Motor neuron (in vitro differentiated cells): ENCODE results near the gene ARL8A. TPM values are rescaled to one million over a fixed set of nuclear protein-coding genes. Genes with fewer than 3 reads are reported as not detected.

Source experiments
- ATAC-seq, 8 experiments: fragments of 200-7000 bp; cut with Tn5 transposase; replicated peaks in 6 of 8; 2 replicates each; pipeline ENCODE4 v1.8.0; 2021; ENCODE audit warnings: mild to moderate bottlenecking in 8 of 8, moderate library complexity in 8 of 8
- H3K27ac ChIP-seq, 2 donors: fragments of 250-450 bp; sonication (Bioruptor Pico); 2 replicates each; pipeline ENCODE4 v1.9.0; 2021; ENCODE audit warnings: antibody characterized with exemption in 2 of 2, mild to moderate bottlenecking in 2 of 2, moderate library complexity in 1 of 2
- H3K4me1 ChIP-seq, 2 donors: fragments of 250-450 bp; sonication (Bioruptor Pico); replicated peaks in 1 of 2; 2 replicates each; pipeline ENCODE4 v1.6.1; 2021; ENCODE audit warnings: antibody characterized with exemption in 2 of 2, mild to moderate bottlenecking in 2 of 2, moderate library complexity in 1 of 2
- H3K4me3 ChIP-seq, 5 donors: fragments of 250-450 bp; sonication (Bioruptor Pico); 2 replicates each; pipeline ENCODE4 v1.9.0; 2021; ENCODE audit warnings: antibody characterized with exemption in 5 of 5, mild to moderate bottlenecking in 5 of 5, moderate library complexity in 4 of 5
- WGBS, 10 experiments: fragments of 450-650 bp; shearing (Covaris generic); methylation state at CpG; one replicate each; pipeline ENCODE4 v1.0.0; 2022; 5-methylcytosine and 5-hydroxymethylcytosine counted together
- in situ Hi-C, 9 experiments: fragments of 400-800 bp; cut with MboI; loops; one replicate each; pipeline ENCODE4 v1.15.0; 2021; ENCODE audit warnings: low sequenced_read_pairs in 9 of 9, low pct_unique_long_range_greater_than_20kb in 2 of 9; ENCODE audit not compliant: unreplicated experiment in 9 of 9
- total RNA-seq, 8 experiments: library from RNA; unstranded; fragments of 300-600 nt; gene quantifications; 2 replicates each; pipeline versions ENCODE4 v1.2.3 to v1.2.4, GENCODE V29; 2022

ARL8A gene
- total RNA-seq, 8 experiments from 2014 or later, result 14.9 to 92.5 (median 72.2) TPM

DNA sequence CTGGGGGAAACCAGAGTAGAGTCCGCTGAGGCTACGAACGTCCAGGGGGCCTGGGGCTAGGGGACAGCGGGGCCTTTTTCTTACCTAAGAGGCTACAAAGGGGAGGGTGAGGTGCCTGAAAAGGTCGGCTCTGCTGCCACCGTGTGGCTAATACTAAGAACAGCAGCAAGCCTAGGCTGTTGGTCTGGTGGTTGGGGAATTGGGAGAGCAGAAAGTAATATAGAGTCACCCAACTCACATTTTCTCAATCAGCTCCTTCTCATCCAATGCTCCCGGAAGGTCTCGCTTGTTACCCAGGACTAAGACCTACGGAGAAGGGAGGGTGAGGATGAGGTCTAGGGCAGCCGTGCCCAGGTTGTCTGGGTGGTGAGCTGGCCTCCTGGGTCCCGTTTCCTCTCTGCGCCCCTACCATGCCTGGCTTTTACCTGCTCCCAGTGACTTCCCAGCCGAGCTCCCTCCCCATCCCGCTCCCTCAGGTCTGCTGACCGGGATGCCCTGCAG, 9.3 kb downstream of the ARL8A start:
- H3K4me1 ChIP-seq, result peaks cover 11 to 29% of the 10 kb centered on the region in 2 donors
- ATAC-seq, result peak; percentile 31 to 93 (median 67)
- WGBS, 10 experiments, result 20 to 80% (median 34%) methylated on average over 1 to 14 of the region's 15 CpGs; no CpG with 5 or more reads in 5 of the 10 experiments
- in situ Hi-C loops, result loop anchor here in 5 of 9 experiments (10.0 to 25.0 kb wide), 3 partner anchors 130 to 598 kb away; partner anchors contain the start of genes SHISA4 (in 4 of the 5) and NAV1 (in 1 of the 5)
- H3K27ac ChIP-seq, result no peak overlapping the region
- no peak overlapping the region for H3K4me3 ChIP-seq

DNA sequence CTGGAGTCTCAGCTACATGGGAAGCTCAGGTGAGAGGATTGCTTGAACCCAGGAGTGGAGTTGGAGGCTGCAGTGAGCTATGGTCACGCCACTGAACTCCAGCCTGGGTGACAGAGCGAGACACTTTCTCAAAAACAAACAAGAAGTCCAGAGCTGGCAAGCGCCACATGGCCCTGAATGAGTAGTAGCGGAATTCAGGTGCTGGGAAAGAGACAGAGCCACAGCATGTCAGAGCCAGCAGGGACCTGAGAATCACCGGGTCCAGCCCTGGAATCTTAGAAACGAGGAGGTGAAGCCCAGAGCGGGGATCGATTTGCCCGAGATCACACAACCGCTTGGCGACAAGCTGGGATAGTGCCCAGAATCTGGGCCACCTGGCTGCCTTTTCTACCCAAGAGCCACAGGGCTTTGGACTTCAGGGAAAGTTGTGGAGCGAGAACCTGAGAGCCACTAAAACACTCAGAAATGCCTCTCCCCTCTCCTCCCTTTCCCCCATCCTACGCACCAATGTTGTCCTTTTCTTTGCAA, 9.8 kb downstream of the ARL8A start:
- ATAC-seq, result peak in 1 of 8 experiments; percentile 12
- H3K4me1 ChIP-seq, result peaks cover 16 to 35% of the 10 kb centered on the region in 2 donors
- 0 to 100% (median 91%) methylated on average over 1 to 11 of the region's 13 CpGs; no CpG with 5 or more reads in 2 of the 10 experiments for WGBS, 10 experiments
- no peak overlapping the region for H3K27ac ChIP-seq
- in situ Hi-C loops, result loop anchor here in 5 of 9 experiments (10.0 to 25.0 kb wide), 3 partner anchors 130 to 597 kb away; partner anchors contain the start of genes SHISA4 (in 4 of the 5) and NAV1 (in 1 of the 5)
- H3K4me3 ChIP-seq, result no peak overlapping the region

DNA sequence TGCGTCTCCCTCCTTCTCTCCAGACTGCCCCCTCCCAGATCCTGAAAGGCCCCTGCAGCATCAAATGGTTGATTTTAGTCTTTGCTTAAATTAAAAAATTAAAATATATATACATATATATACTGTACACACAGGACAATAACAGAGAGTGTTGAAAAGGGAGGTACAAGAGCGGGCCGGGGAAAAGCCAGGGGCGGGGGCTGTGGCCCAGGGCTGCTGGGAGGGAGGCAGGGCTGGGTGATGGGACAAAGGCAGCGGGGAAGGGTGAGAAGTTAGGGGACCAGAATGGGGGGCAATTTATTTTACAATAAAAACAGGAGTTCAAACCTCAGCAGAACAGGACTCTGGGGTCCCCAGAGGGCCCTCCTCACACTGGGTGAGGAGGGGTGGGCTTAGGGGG, 10.5 kb downstream of the ARL8A start:
- in situ Hi-C loops, result loop anchor here in 5 of 9 experiments (10.0 to 25.0 kb wide), 3 partner anchors 129 to 597 kb away; partner anchors contain the start of genes SHISA4 (in 4 of the 5) and NAV1 (in 1 of the 5)
- ATAC-seq, result no peak
- Histone ChIP-seq H3K4me3 (no peak overlapping the region), H3K4me1 (peaks cover 20 to 40% of the 10 kb centered on the region in 2 donors), H3K27ac (no peak overlapping the region)
- 100% methylated on average over 1 of the region's 5 CpGs; no CpG with 5 or more reads in 9 of the 10 experiments for WGBS, 10 experiments

DNA sequence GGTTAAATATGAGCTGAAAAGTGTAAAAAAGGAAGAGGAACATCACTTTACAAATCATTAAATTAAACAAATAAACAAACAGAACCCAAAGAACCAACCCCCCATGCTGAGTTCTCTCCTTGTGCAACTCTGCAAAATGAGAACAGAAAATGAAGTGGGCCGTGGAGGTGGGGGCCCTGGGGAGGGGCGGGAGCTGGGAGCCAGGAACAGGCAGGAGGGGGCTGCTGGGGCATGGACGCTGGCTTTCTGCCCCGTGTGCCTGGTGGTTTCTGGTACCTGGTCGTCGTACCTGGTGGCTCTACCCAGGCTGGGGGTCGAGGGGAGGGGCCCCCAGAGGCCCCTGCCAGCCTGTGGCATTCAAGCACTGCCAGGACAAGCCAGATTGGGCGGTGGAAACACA, 11.0 kb downstream of the ARL8A start:
- WGBS, 10 experiments, result 47 to 90% methylated on average over 2 to 3 of the region's 8 CpGs; no CpG with 5 or more reads in 8 of the 10 experiments
- no peak overlapping the region for H3K4me3 ChIP-seq
- no peak for ATAC-seq
- no peak overlapping the region for H3K27ac ChIP-seq
- H3K4me1 ChIP-seq, result peaks cover 20 to 40% of the 10 kb centered on the region in 2 donors
- in situ Hi-C loops, result loop anchor here in 5 of 9 experiments (10.0 to 25.0 kb wide), 3 partner anchors 129 to 596 kb away; partner anchors contain the start of genes SHISA4 (in 4 of the 5) and NAV1 (in 1 of the 5)

DNA sequence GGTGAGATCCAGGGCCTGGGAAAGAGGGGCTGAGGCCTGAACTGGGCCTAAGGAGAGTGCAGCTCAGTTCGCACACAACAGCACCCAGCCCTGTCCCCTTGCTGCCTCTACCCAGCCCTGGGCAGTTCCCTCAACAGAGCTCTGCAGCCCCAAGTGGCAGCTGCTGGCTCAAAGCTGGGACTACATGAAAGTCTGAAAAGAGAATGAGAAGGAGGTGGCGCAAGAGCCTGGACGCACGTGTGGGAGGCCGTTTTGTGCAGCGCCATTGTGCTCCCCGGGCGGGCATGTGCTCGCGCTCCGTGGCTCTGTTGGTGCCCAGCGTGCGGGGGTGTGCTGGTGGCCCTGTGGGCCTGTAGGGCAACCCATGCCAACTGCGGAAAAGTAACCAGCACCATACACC, 11.5 kb downstream of the ARL8A start:
- Histone ChIP-seq H3K4me1 (peaks cover 20 to 40% of the 10 kb centered on the region in 2 donors), H3K27ac (peak overlapping the region in 1 of 2 donors; percentile 55), H3K4me3 (no peak overlapping the region)
- peak in 6 of 8 experiments; percentile 13 to 20 (median 19) for ATAC-seq
- WGBS, 10 experiments, result 83 to 100% (median 91%) methylated on average over 1 to 9 of the region's 14 CpGs; no CpG with 5 or more reads in 4 of the 10 experiments
- in situ Hi-C loops, result loop anchor here in 5 of 9 experiments (10.0 to 25.0 kb wide), 3 partner anchors 128 to 596 kb away; partner anchors contain the start of genes SHISA4 (in 4 of the 5) and NAV1 (in 1 of the 5)

DNA sequence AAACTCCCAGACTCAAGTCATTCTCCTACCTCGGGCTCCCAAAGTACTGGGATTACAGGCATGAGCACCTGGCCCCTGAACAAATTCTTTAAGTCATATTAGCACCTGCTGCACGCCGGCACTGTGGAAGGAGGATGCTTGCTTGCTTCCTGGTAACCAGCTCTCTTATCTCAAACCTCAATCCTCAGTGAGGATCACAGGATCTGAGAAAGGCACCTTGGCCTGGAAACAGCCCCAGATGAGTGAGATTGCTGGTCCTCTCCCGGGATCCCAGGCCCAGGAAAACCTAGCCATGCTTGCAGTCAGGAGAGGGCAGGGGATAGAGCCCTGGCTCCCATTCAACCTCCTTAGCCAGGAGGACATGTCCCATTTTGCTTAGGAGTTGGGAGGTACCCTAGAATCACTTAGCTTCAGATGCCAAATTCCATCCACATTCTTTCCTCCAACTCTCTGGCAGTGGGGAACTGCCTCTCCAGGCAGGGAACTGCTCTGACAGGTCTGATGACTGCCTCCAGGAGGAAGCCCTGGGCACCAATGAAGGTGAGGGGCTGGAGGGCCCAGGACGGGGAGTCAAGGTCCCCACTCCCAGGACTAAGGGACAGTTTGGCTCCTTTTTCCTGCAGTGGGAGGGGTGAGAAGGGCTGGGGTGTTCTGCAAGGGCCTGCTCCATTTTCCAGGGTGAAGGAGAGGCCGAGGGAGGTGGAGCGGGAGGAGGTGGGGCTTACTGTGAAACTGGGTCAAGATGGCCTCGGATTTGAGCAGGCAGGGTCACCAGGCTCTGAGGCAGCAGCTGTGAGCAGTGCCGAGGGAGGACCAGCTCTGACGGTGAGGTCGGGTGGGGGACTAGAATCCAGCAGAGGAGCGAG, 12.3 kb downstream of the ARL8A start:
- H3K27ac ChIP-seq, result peak overlapping the region in 1 of 2 donors; percentile 55
- 50 to 100% (median 81%) methylated on average over 1 to 7 of the region's 12 CpGs; no CpG with 5 or more reads in 3 of the 10 experiments for WGBS, 10 experiments
- in situ Hi-C loops, result loop anchor here in 5 of 9 experiments (10.0 to 25.0 kb wide), 3 partner anchors 127 to 595 kb away; partner anchors contain the start of genes SHISA4 (in 4 of the 5) and NAV1 (in 1 of the 5)
- no peak overlapping the region for H3K4me3 ChIP-seq
- H3K4me1 ChIP-seq, result peaks cover 20 to 40% of the 10 kb centered on the region in 2 donors
- peak in 6 of 8 experiments; percentile 15 to 76 (median 52) for ATAC-seq

DNA sequence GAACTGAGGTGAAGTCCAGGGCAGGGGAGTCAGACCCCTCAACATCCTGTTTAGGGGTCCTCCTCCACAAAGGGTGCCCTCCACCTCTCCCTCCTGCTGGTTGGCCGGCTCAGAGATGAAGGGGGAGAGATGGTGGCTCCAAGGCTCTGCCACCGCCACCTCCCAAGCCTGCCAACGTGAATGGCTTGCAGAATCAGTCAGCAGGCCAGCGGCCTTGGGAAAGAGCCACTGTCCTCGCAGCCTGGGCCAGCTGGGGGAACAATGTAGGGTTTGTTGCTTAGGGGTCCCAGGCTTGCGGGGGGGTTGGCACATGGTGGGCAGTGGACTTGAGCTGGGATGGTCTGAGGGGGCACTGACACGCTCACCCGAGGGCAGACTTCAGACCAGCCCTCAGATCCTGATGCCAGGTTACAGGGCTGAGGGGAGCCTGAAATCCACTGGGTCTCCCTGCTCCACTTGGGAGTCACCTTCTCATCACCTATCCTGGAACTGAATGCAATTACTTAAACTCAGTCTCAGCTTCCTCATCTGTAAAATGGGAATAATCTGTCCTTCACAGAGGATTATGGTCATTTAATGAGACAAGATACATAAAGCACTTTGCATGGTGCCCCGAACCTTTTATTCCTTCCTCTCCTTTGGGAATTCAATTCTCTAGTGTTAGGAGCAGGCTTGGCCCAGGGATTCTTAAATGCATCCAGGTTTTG, 13.6 kb downstream of the ARL8A start:
- in situ Hi-C loops, result loop anchor here in 5 of 9 experiments (10.0 to 25.0 kb wide), 3 partner anchors 126 to 594 kb away; partner anchors contain the start of genes SHISA4 (in 4 of the 5) and NAV1 (in 1 of the 5)
- Histone ChIP-seq H3K4me3 (no peak overlapping the region), H3K27ac (peak overlapping the region in 1 of 2 donors; percentile 9), H3K4me1 (peaks cover 20 to 40% of the 10 kb centered on the region in 2 donors)
- 0 to 100% (median 86%) methylated on average over 1 to 6 of the region's 9 CpGs; no CpG with 5 or more reads in 2 of the 10 experiments for WGBS, 10 experiments
- peak in 3 of 8 experiments; percentile 17 to 37 (median 17) for ATAC-seq

DNA sequence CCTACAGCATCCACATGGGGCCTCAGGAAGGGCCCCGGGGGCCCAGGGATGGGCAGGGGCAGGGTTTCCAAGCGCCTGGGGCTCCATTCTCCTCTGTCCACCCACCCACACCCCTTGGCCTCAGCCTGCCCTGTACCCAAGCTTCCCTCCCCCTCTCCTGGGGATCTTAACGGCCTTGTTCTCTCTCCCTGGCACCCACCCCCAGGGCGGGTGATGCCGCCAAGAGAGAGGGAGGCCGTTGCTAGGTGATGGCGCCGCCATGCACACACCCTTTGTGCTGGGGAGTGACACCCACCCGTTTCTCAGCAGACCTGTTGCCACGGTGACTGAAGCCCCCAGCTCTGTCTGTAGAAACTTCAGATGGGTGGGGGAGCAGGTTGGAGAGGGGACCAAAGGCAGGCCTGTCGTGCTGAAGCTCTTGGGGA, 14.2 kb downstream of the ARL8A start:
- H3K4me3 ChIP-seq, result no peak overlapping the region
- H3K4me1 ChIP-seq, result peaks cover 20 to 39% of the 10 kb centered on the region in 2 donors
- 0 to 50% (median 30%) methylated on average over 1 to 7 of the region's 11 CpGs; no CpG with 5 or more reads in 5 of the 10 experiments for WGBS, 10 experiments
- peak; percentile 6 to 84 (median 68) for ATAC-seq
- peak overlapping the region in 1 of 2 donors; percentile 47 for H3K27ac ChIP-seq
- in situ Hi-C loops, result loop anchor here in 5 of 9 experiments (10.0 to 25.0 kb wide), 3 partner anchors 126 to 593 kb away; partner anchors contain the start of genes SHISA4 (in 4 of the 5) and NAV1 (in 1 of the 5)

DNA sequence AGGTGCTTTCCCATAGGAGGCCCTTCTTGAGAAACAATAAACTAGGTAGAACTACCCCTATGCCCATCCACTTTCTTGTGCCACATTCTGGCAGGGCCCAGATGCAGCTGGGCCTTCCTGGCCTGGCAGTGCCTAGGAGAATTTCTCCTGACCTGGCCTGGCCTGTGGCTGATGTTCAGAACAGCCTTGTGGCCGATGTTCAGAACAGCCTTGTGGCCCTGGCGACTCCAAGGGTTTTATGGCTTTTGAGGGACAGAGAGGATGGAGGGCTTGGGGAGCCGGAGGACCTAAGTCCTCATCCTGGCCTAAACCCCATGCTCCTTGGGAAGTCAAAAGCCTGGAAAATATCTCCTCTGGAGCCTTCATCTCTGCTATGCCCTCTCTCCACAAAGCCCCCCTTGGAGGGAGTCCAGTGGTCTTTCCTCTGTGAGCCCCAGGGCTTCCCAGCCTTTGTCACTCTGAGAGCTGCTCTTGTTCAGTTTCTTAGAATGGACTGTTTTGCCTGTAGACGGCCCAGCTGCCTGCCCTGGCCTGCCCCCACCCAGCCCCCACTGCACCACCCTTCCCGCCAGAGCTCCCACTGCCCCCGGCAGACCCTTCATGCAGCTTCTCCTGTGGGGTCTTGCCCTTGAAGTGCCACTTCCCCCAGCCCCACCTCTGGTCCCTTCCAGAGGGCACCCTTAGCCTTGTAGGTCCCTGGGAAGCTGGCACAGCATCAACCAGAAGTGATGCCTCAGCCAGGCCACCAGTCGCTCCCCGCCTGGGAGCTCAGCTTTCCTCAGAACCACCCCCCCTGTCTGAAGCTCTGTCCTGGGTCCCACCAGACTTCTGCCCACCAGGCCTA, 14.9 kb downstream of the ARL8A start:
- peak overlapping the region in 1 of 2 donors; percentile 47 for H3K27ac ChIP-seq
- ATAC-seq, result peak in 5 of 8 experiments; percentile 3 to 48 (median 43)
- in situ Hi-C loops, result loop anchor here in 6 of 9 experiments (10.0 to 25.0 kb wide), 4 partner anchors 115 to 592 kb away; partner anchors contain the start of genes SHISA4 (in 4 of the 6), ELF3 (in 2 of the 6) and NAV1 (in 1 of the 6)

DNA sequence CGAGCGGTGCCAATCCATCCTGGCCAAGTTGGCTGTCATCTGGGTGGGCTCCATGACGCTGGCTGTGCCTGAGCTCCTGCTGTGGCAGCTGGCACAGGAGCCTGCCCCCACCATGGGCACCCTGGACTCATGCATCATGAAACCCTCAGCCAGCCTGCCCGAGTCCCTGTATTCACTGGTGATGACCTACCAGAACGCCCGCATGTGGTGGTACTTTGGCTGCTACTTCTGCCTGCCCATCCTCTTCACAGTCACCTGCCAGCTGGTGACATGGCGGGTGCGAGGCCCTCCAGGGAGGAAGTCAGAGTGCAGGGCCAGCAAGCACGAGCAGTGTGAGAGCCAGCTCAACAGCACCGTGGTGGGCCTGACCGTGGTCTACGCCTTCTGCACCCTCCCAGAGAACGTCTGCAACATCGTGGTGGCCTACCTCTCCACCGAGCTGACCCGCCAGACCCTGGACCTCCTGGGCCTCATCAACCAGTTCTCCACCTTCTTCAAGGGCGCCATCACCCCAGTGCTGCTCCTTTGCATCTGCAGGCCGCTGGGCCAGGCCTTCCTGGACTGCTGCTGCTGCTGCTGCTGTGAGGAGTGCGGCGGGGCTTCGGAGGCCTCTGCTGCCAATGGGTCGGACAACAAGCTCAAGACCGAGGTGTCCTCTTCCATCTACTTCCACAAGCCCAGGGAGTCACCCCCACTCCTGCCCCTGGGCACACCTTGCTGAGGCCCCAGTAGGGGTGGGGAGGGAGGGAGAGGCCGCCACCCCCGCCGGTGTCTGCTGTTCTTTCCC, 16.5 kb downstream of the ARL8A start:
- H3K27ac ChIP-seq, result no peak overlapping the region
- H3K4me3 ChIP-seq, result no peak overlapping the region
- no peak for ATAC-seq
- peaks cover 17 to 48% of the 10 kb centered on the region in 2 donors for H3K4me1 ChIP-seq
- in situ Hi-C loops, result loop anchor here in 6 of 9 experiments (10.0 to 25.0 kb wide), 3 partner anchors 113 to 591 kb away; partner anchors contain the start of genes SHISA4 (in 4 of the 6), ELF3 (in 2 of the 6) and NAV1 (in 1 of the 6)
- 0 to 100% (median 90%) methylated on average over 1 to 15 of the region's 26 CpGs; no CpG with 5 or more reads in 2 of the 10 experiments for WGBS, 10 experiments

More for the DNA sequence above, 14.9 kb downstream of the ARL8A start:
- 60 to 96% (median 85%) methylated on average over 1 to 3 of the region's 8 CpGs; no CpG with 5 or more reads in 4 of the 10 experiments for WGBS, 10 experiments
- peaks cover 17 to 33% of the 10 kb centered on the region in 2 donors for H3K4me1 ChIP-seq
- H3K4me3 ChIP-seq, result no peak overlapping the region
